Epithelial cell of esophagus (primary cell): ENCODE data around the gene TMEM52B.
"Not testable (repeated sequence)": the region's sequence is repeated elsewhere in the genome, so short reads cannot be mapped to it uniquely, and the experiment has no call there.

ENCODE experiments used
- DNase-seq: peaks from one replicate; pipeline ENCODE4 v3.0.0; 2010; ENCODE audit warnings: low read depth
- H3K4me3 ChIP-seq: 2 replicates; pipeline ENCODE4 v1.5.1; 2011; ENCODE audit warnings: mild to moderate bottlenecking, low read length, control low read depth
- TF ChIP-seq, protein P1 (sequence below): IDR thresholded peaks from 2 replicates; pipeline ENCODE4 v1.5.1; 2011; ENCODE audit warnings: low read depth, mild to moderate bottlenecking, low read length, control low read depth, inconsistent platforms; ENCODE audit not compliant: insufficient read depth; ENCODE audit errors: missing control alignments

Gene TMEM52B

GRCh38 chr12:10184261-10184843, 5.5 kb downstream of the TMEM52B start:
- no peak for DNase-seq
- no peak overlapping the region for H3K4me3 ChIP-seq
- TF ChIP-seq, protein P1, sequence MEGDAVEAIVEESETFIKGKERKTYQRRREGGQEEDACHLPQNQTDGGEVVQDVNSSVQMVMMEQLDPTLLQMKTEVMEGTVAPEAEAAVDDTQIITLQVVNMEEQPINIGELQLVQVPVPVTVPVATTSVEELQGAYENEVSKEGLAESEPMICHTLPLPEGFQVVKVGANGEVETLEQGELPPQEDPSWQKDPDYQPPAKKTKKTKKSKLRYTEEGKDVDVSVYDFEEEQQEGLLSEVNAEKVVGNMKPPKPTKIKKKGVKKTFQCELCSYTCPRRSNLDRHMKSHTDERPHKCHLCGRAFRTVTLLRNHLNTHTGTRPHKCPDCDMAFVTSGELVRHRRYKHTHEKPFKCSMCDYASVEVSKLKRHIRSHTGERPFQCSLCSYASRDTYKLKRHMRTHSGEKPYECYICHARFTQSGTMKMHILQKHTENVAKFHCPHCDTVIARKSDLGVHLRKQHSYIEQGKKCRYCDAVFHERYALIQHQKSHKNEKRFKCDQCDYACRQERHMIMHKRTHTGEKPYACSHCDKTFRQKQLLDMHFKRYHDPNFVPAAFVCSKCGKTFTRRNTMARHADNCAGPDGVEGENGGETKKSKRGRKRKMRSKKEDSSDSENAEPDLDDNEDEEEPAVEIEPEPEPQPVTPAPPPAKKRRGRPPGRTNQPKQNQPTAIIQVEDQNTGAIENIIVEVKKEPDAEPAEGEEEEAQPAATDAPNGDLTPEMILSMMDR = no peak

- H3K4me3 ChIP-seq = no peak overlapping the region
- TF ChIP-seq, protein P1 = no peak
- no peak for DNase-seq
Observed at GRCh38 chr12:10186299-10186698, 7.5 kb downstream of the TMEM52B start.

DNA sequence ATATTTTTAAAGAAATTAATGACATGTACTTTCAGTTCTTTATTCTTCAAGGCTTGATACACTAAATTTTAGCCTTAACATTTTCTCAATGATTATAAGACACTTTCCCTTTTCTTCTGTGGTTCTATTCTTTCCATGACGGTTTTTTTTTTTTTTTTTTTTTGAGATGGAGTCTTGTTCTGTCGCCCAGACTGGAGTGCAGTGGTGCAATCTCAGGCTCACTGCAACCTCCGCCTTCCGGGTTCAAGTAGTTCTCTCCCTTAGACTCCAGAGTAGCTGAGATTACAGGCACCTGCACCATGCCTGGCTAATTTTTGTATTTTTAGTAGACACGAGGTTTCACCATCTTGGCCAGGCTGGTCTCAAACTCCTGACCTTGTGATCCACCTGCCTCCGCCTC, 8.1 kb downstream of the TMEM52B start:
- DNase-seq, H3K4me3 ChIP-seq: not testable (repeated sequence)

GRCh38 chr12:10189653-10190052, 10.8 kb downstream of the TMEM52B start:
- peak; percentile 40 for DNase-seq
- TF ChIP-seq, protein P1 = no peak
- H3K4me3 ChIP-seq = no peak overlapping the region

GRCh38 chr12:10190558-10191388, 11.9 kb downstream of the TMEM52B start:
- DNase-seq = peak; percentile 76
- TF ChIP-seq, protein P1 = peak; percentile 89

GRCh38 chr12:10191865-10192264, 13.0 kb downstream of the TMEM52B start:
- H3K4me3 ChIP-seq = no peak overlapping the region
- TF ChIP-seq, protein P1 = no peak
- peak; percentile 87 for DNase-seq

More at GRCh38 chr12:10190558-10191388, 11.9 kb downstream of the TMEM52B start:
- H3K4me3 ChIP-seq = no peak overlapping the region

GRCh38 chr12:10194160-10194670, 15.4 kb downstream of the TMEM52B start:
- no peak overlapping the region for H3K4me3 ChIP-seq
- DNase-seq = no peak
- TF ChIP-seq, protein P1 = no peak
